Measurements from ENCODE around the gene CCDC88C.

DNA sequence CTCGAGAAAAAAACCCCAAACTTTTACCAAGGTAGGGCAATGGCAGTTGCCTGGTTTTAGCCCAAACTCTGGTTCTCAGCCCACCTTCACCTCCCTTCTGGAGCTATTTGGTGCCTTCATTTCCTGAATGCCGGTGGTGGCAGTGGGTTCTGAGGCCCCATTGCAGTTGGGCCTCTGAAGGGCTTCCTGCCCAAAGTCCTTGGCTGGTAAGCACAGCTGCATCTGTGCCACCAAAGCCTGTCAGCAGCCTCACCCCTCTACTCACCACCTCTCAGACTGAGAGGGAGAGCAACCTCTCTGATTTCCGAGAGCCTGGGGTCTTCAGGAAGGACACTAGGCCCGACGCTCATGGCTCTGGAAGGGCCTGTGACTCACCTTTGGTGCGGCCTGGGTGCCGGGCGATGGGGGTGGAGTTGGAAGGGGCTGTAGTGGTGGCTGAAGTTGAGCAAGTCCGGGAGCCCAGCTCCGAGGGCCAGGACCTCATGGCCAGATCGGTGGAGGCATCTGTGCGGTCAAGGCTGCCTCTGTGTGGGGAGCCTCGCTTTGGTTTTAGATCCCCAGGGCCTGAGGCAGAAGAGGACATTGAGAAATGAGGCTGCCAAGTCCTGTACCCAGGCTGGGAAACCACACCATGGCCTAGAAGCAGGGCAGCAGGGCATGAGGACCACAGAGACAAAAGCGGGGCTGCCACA, 134.5 kb downstream of the CCDC88C start:
- TF ChIP-seq, protein P1, sequence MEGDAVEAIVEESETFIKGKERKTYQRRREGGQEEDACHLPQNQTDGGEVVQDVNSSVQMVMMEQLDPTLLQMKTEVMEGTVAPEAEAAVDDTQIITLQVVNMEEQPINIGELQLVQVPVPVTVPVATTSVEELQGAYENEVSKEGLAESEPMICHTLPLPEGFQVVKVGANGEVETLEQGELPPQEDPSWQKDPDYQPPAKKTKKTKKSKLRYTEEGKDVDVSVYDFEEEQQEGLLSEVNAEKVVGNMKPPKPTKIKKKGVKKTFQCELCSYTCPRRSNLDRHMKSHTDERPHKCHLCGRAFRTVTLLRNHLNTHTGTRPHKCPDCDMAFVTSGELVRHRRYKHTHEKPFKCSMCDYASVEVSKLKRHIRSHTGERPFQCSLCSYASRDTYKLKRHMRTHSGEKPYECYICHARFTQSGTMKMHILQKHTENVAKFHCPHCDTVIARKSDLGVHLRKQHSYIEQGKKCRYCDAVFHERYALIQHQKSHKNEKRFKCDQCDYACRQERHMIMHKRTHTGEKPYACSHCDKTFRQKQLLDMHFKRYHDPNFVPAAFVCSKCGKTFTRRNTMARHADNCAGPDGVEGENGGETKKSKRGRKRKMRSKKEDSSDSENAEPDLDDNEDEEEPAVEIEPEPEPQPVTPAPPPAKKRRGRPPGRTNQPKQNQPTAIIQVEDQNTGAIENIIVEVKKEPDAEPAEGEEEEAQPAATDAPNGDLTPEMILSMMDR (IDR thresholded peaks at IDR 0.05): no peak
- TF ChIP-seq POLR2A (IDR thresholded peaks at IDR 0.05): no peak
